GM18507 (cell line): ENCODE results near the gene DPP10.
"Not testable (repeated sequence)": the region's sequence is repeated elsewhere in the genome, so short reads cannot be mapped to it uniquely, and the experiment has no call there.

Source experiments
- DNase-seq: peaks from one replicate; pipeline ENCODE4 v3.0.0; 2011; ENCODE audit warnings: low read depth; ENCODE audit not compliant: insufficient read length; ENCODE audit errors: extremely low spot score
- FAIRE-seq: peaks from 2 replicates; lab custom pipeline; 2011; peaks lifted over from hg19 to GRCh38; lab: Jason Lieb, UNC

The DPP10 gene

GRCh38 chr2:114442510-114442909, at the start of gene DPP10:
Gene DPP10 (plus strand): TSS chr2:114442641.
- no peak for DNase-seq
- no peak for FAIRE-seq

- DNase-seq (no peak), FAIRE-seq (no peak)
Observed at GRCh38 chr2:114400890-114401289, 41.6 kb upstream of the DPP10 start.

GRCh38 chr2:114405247-114406116, 37.0 kb upstream of the DPP10 start:
- FAIRE-seq (no peak), DNase-seq (no peak)

DNA sequence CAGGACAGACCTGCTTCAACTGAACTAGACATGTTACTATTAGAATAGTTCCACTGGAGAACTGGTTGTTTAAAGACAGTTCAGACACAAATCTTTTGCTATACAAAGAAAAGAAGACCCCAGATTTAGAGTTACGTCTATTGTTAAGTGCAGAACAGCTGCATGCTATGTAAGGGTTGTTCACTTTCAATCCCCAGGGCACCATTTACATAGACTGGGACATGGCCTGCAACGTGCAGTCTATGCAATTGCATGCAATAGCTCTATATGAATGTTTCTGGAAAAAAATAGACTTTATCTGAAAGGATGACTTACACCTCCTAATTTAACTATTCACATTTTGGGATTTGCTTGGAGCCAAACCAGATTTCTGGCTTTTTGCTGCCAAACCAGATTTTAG, 36.1 kb upstream of the DPP10 start:
- DNase-seq (no peak), FAIRE-seq (no peak)

DNA sequence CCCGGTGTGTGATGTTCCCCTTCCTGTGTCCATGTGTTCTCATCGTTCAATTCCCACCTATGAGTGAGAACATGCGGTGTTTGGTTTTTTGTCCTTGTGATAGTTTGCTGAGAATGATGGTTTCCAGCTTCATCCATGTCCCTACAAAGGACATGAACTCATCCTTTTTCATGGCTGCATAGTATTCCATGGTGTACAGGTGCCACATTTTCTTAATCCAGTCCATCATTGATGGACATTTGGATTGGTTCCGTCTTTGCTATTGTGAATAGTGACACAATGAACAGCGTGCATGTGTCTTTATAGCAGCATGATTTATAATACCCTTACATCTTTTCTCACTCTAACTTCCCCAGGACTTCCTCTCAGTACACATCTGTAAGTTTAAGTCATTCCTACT, 35.1 kb upstream of the DPP10 start:
- FAIRE-seq, result not testable (repeated sequence)

DNA sequence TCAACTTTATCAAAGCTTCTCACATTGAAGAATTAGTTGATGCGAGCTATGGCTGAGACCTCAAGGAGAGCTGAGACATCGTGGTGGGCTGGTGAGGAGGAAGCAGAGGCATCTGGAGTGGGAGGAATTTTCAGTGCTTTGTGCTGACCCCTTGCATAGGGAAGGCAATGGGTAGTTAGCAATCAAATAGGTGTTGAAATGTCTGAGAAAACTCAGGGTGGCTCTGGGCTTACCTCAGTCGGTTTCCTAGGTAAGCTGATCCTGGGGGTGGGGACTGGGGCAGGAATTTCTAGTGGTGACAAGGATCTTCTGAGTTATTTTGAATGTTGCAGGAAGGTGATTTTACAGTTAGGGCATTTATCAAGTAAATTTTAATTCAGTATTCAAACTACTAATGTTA, 20.7 kb upstream of the DPP10 start:
- FAIRE-seq, result no peak
- DNase-seq, result no peak

More for the DNA sequence above, 35.1 kb upstream of the DPP10 start:
- not testable (repeated sequence) for DNase-seq

DNA sequence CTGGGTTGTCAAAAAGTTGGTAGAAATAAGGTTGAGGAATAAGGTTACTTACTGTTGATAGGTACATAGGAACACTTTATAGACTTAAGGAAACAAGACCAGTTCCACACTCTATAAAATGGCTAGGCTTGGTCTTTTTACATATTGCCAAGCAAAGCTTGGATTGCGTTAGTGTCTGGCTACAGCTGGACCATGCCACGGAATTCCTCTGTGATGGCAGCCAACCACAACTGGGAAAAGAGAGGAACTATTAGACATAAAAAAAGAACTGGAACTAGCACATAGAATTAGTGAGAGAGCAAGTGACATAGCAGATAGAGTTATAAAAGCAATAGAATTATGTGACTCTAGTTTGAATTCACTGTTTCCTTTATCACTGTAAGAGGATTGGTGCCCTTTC, 17.7 kb upstream of the DPP10 start:
- DNase-seq, result no peak
- no peak for FAIRE-seq

GRCh38 chr2:114426756-114427155, 15.7 kb upstream of the DPP10 start:
- DNase-seq, result no peak
- FAIRE-seq, result no peak

- no peak for DNase-seq
- FAIRE-seq, result no peak
Observed at GRCh38 chr2:114436329-114436728, 6.1 kb upstream of the DPP10 start.

DNA sequence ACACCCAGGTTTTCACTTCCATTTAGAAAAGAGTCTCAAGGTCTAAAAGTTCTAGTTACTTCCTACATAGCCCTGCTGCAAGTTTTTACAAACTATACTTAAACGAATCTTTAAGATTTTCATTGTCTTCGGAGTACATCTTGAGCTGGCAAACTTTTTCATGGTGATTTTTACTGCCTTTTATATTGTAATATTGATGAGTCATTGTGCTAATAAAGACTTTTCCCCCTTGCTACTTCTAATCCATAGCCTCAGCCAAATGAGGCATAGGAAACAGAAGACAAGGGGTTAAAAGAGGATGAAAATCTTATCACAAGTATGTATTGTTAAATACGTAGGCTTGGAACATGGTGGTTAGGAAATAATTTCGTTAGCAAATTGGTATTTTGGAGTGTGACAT, 4.1 kb downstream of the DPP10 start:
- no peak for FAIRE-seq
- no peak for DNase-seq

GRCh38 chr2:114450639-114451038, 8.2 kb downstream of the DPP10 start:
- FAIRE-seq (no peak), DNase-seq (no peak)

- DNase-seq, result no peak
- no peak for FAIRE-seq
Observed at GRCh38 chr2:114456566-114456965, 14.1 kb downstream of the DPP10 start.

DNA sequence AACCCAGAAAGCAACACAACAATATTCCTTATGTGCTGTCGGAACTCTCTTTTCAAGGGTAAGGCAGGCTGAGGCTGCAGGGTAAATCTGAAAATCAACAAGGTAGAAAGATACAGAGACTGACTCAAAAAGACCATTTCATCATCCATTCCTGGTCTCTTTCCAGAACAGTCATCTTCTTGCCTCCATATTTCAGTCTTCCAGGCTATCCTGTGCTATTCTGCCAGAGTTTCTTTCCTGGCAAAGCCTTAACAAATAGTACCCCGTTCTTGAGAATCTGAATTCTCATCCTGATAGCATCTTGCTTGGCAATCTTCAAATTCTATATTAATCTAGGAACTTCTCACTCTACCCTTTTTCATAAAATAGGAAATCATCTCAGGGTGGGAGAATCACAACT, 15.5 kb downstream of the DPP10 start:
- DNase-seq, result no peak
- FAIRE-seq, result no peak

- FAIRE-seq (no peak), DNase-seq (no peak)
Observed at GRCh38 chr2:114461116-114461515, 18.7 kb downstream of the DPP10 start.

- no peak for FAIRE-seq
Observed at GRCh38 chr2:114464961-114465706, 22.7 kb downstream of the DPP10 start.

DNA sequence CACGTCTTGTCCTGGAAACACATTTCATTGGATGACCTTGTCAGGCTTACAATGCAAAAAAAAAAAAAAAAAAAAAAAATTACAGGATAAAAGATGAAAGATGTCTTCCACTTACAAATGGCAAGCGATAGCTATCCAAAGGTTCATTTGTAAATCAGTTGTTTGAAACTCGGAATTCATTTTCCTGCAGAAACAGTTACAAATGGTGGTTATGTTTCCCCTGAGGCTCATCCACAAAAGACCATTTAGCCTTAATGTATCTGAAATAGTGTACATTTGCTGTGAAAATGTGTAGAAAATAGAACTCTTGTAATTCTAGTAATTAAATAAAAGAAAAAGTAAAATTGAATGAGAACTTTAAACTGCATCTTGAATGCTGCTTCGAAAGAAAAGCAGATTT, 25.9 kb downstream of the DPP10 start:
- FAIRE-seq, result no peak
- no peak for DNase-seq

More at GRCh38 chr2:114464961-114465706, 22.7 kb downstream of the DPP10 start:
- no peak for DNase-seq

DNA sequence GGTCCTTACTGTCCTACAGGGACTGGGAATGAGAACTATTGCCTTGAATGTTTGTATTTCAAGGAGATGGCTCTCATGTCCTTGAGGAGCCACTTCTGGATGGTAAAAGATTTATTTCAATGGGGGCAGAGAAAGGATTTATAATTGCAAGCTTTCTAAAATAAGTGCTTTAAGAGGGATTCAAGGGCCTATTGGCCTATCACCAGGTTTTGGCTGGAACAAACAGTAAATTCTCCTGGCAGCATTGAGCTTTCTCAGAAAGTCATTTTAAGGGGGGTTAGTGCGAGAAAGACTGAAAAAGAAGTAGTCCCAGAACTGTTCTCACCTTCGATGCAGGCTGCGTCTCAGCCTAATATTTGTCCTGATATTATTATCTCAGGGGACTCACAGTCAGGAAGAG, 29.8 kb downstream of the DPP10 start:
- DNase-seq (no peak), FAIRE-seq (no peak)

DNA sequence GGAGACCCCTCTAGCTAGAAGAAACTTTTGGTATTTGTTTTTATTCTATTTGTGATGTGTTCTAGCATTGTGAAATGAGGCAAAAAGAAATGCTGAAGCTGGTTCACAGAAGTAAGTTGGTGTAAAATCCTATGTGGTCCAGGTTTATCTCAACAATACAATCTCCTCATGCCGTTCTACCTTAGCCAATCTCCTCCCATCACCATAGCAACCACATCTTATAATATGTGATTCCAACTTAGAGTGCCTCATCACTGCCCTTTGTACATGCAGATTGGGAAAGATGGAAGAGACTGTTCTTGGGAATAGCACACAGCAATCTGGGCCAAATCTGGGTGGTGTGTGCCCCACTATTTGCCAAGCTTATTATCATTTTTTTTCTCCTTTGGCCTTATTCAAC, 30.3 kb downstream of the DPP10 start:
- no peak for FAIRE-seq

GRCh38 chr2:114488841-114489530, 46.5 kb downstream of the DPP10 start:
- no peak for DNase-seq
- FAIRE-seq, result no peak

More for the DNA sequence above, 30.3 kb downstream of the DPP10 start:
- no peak for DNase-seq

DNA sequence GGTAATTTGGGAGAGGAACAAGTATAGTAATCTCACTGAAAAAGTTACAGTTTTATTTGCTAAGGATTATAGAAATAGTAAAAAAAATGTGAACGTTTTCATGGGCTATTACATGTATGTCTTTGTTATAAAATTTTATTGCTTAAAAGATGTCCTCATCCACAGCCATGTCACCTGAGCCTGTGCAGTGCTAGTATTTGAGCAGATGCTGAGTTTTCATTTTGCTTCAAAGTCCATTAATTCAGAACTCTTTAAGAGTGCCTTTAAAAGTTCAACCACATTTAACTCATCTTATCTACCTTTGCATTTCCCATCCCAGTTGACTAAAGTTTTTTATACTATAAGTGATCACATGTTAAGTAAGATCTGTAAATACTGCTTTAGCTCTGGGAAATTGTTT, 52.6 kb downstream of the DPP10 start:
- no peak for DNase-seq
- no peak for FAIRE-seq
